NCI-H774 (cell line): ENCODE results near the gene STX18.
"Not testable (repeated sequence)": the region's sequence is repeated elsewhere in the genome, so short reads cannot be mapped to it uniquely, and the experiment has no call there.

ENCODE experiments used
- DNase-seq: peaks from one replicate; lab custom pipeline; 2025; lab: John Stamatoyannopoulos, UW

Gene STX18

DNA sequence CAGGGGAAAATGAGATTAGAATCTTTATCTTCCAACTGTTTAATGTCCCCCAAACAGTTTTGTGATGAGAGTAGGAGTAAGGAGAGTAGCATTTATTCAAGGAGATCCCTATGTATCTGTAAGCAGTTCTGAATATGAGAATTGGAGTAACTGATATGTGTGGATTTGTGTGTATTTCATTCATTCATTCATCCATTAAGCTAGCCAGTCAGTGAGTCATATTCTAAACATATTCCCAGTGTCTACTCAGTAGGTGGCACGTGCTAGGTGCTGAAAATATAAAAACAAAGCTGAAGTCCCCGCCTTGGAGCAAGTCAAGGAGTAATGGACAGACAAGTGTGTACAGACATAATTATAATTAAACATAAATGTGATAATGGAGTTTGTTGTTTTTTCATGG lies 12.4 kb upstream of the STX18 start:
- DNase-seq, result no peak

DNA sequence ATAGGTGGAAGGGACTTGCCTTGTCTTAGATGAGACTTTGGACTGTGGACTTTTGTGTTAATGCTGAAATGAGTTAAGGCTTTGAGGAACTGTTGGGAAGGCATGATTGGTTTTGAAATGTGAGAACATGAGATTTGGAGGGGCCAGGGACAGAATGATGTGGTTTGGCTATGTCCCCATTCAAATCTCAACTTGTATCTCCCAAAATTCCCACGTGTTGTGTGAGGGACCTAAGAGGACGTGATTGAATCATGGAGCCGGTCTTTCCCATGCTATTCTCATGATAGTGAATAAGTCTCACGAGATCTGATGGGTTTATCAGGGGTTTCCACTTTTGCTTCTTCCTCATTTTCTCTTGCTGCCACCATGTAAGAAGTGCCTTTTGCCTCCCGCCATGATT lies 10.2 kb upstream of the STX18 start:
- not testable (repeated sequence) for DNase-seq

DNA sequence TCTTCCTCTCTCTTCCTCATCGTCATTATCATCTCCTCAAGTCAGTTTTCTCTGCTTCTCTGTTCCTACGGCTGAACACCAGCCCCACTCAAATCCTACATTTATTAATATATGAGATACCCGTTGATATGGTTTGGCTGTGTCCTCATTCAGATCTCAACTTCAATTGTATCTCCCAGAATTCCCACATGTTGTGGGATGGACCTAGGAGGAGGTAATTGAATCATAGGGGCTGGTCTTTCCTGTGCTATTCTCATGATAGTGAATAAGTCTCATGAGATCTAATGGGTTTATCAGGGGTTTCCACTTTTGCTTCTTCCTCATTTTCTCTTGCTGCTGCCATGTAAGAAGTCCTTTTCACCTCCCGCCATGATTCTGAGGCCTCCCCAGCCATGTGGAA lies 8.3 kb upstream of the STX18 start:
- not testable (repeated sequence) for DNase-seq

- DNase-seq, result no peak
These were observed 7.7 kb upstream of the STX18 start for GRCh38 chr4:4549534-4549933.

GRCh38 chr4:4542774-4543485 lies 1.1 kb upstream of the STX18 start:
- DNase-seq, result no peak

GRCh38 chr4:4541040-4541631 lies 712 bp downstream of the STX18 start:
- DNase-seq, result no peak

DNA sequence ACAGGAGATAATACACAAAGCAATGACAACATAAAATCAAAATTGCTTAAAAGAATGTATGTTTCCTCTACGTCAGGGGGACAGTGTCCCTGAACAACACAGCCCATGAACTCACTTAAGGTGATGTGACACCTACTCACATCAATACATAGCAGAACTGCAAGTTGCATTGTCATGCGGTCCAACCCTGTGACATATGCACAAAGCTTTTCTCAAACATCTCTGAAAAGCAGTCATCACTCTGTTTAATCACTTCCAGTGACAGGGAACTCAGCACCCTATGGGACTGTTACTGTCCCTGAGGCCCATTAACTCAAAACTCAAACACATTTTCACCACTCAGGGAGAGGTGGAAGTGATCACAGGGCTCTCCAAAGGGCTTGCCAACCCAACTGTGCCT lies 2.4 kb downstream of the STX18 start:
- no peak for DNase-seq

- DNase-seq, result no peak
These were observed 6.3 kb downstream of the STX18 start for GRCh38 chr4:4535590-4535989.

DNA sequence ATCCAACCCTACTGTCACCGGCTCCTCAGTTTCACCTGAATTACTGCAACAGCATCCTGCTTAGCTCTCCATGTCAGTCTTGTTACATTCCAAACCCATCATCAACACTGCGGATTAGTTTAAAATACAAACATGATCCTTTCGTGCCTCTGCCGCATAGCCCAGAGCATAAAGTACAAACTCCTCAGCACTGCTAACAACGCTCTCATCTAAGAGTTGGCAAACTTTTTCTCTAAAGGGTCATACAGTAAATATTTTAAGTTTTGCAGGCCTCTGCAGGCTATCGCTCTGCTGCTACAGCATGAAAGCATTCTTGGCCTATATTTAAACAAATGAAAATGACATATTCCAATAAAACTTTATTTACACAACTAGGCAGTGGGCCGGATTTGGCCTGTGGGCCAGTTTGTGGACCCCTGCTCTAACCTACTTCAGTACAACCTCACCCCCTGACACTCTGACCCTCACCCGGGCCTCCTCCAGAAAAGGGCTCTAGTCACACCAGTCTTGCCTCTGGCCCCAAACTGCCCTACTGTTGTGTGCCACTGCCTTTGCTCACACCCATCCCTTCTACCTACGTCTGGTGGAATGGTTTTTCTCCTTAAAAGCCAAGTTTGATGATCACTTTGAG lies 7.2 kb downstream of the STX18 start:
- DNase-seq, result no peak

DNA sequence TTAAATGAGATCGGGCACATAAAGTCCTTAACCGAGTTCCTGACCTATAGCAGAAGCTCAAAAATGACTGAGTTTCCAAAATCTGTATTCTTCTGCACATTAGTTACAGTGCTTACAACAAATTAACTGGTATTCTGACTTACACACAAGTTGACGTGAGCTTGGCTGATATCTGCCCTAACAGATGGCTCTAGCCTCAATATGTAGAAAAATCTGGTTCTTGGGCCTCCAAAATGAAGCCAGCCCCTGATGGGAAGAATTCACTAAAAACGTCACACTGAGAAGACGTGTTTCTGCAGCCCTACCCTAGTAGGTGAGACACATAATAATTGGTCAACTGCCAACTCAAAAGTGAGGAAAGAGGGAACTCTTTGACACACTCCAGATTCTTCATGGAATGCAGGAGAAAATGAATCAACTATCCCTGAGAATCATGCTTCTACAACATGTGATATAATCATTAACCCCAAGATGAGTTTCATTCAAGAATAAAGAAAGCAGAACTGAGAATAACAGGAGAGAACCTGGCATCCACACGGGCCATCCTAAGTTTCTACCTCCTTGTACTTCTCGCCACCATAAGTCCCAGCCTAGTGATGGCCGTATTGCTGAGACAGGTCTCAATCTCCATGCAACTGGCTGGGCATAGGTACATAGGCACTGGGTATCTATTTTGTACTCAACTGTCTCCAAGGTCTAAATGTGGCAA lies 8.2 kb downstream of the STX18 start:
- no peak for DNase-seq

DNA sequence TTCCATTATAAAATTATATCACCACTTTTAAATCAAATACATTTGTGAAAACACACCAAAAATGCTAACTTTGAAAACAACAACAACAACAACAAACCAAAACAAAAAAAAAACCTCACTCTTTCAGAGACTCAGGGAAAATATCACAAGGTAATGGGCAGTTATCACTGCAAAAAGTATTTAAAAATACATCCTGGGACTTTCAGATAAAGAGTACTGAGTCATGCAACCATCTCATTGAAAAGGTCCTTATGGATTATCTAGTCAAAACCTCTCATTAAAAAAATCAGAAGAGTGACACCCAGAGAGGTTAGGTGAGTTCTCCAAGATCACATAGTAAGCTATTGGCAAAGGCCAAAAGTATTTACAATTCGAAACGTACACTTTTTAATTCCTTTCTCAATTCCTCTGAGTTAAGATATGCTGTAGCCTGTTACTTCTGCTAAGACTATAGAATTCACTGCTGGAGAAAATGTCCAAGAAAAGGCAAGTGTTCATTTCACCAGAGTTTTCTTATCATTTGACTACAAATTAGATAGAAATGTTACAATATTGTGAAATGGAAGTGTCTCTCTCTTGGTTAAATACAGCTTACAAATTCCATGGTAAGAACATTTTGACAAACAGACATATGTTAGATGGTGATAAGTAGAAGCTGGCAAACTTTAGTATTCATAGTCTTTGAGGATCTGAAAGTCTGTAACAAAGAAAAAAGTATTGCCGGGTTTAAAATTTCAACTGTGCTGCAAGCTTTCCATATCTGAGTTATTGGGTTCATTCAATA lies 9.3 kb downstream of the STX18 start:
- DNase-seq, result no peak

DNA sequence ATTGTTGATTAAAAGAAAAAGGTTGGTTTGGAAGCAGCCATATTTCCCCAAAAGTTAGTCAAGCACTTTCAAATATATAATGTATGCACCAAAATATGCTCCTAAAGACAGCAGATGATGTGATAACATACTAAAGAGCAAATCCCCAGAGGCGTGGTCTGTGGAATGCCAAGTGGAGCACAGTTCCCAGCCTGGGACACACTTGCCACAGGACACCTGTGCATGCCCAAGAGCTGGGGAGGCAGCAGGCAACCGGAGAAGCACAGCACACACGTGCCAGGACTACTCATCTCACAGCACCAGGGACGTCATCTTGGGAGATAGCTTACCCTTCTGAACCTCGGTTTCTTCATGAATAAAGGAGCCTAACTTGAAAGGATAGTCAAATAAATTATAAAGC lies 12.5 kb downstream of the STX18 start:
- no peak for DNase-seq

GRCh38 chr4:4526401-4526800 lies 15.4 kb downstream of the STX18 start:
- DNase-seq, result no peak

DNA sequence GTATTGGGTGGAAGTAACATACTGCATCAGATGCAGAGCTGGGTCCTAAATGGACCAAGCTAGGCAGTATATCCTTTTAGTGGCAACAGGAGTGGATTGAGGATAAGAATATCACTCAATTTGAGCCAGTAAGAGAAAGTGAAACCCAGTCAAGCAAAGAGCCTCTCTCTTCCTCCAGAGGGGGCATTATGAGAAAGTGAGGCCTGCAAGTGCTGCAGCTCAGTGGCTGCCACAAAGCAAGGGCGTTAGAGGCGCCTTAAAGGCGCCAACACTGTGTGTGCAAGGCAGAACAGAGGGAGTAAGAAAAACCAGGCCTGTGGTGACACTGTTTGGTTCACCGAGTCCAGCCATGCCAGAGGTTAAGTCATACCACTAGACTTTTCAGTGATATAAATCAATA lies 17.5 kb downstream of the STX18 start:
- DNase-seq, result no peak

DNA sequence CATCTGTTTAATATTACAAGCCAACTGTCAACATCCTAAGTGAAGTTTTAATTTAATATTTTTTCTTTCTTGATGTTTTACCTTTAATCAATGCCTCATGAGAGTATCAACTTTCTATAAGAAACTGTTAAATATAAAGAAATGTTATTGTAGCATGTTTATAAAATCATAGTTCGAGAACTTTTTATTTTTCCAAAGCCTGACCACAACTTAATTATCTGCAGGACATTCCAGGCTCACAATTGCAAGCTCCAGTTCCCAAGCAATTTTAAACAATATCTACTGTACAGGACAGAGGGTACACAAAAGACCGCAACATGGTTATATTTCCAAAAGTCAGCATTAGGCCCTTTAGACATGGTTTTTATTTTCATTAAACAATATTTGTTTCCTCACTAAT lies 20.1 kb downstream of the STX18 start:
- no peak for DNase-seq

DNA sequence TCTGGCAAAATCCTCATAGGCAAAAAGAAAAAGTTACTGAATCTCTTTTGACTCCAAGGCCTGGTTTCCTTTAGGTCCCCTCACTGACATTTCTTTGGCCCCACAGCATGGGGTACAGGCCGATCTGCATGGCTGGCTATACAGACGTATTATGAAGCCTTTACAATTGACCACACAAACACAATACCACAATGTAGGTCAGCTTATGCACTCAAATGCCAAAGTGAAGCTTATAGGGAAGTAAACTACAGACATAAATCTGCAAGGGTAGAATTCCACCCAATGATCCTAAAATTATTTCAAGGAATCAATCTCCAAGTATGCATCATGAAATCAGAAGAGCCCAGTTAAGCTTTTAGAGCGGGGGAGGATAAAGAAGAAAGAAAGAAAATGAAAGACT lies 20.7 kb downstream of the STX18 start:
- DNase-seq, result no peak

- no peak for DNase-seq
These were observed 22.5 kb downstream of the STX18 start for GRCh38 chr4:4519297-4519894.

DNA sequence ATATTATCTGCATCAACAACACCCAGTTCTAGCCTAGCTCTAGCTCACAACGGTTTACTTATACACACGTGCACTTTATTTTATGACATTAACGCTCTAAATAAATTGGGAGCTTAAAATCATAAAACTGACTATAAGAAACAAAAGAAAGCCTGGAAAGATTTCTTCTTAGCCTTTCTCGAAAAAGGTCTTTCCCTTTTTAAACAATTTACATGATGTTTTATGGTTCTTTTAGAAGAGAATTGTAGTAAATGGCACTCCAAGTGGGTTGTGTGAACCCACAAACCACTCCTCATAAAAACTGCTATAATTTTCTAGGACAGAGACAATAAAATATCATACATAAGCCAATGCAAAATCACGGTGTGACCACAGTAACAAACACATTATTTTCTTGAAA lies 23.1 kb downstream of the STX18 start:
- no peak for DNase-seq

DNA sequence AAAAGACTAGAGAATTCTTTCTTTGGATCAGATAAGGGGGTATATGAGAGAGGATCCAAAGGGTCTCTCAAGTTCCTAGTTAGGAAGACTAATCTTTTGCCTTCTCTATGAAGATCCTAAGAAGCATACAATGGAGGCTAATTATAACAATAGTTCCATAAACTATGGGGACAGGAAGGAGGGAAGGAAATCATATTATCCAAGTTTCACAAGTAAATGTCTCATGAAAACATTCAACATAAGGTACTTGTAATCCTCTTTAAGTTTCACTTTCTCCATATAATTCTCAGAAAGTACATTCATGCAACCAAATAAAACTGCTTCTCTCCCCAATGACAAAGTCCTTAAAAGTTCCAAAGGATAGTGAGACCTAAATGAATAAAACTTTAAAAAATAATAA lies 27.1 kb downstream of the STX18 start:
- DNase-seq, result no peak

GRCh38 chr4:4512282-4512681 lies 29.6 kb downstream of the STX18 start:
- no peak for DNase-seq

GRCh38 chr4:4510641-4511040 lies 31.2 kb downstream of the STX18 start:
- not testable (repeated sequence) for DNase-seq

GRCh38 chr4:4509521-4509920 lies 32.3 kb downstream of the STX18 start:
- no peak for DNase-seq
